Measurements from ENCODE around the gene LRP3. TPM values are rescaled to one million over a fixed set of nuclear protein-coding genes. Genes with fewer than 3 reads are reported as not detected.
"Not testable (repeated sequence)": the region's sequence is repeated elsewhere in the genome, so short reads cannot be mapped to it uniquely, and the experiment has no call there.

LRP3 gene
- total RNA-seq, 1 donor from 2014 or later: 13.3 TPM

- H3K4me2 ChIP-seq (ENCODE audit: low read length): no peak overlapping the region
- no peaks in the 10 kb centered on the region for H3K9me3 Mint-ChIP-seq (ENCODE audit: unreplicated experiment)
Observed at GRCh38 chr19:33208904-33209849, 15.0 kb downstream of the LRP3 start.

GRCh38 chr19:33209850-33210230 is 15.7 kb downstream of the LRP3 start:
- not testable (repeated sequence) for H3K27ac Mint-ChIP-seq (ENCODE audit: unreplicated experiment); H3K4me1 ChIP-seq (ENCODE audit: insufficient read depth, low read length); H4K20me1 ChIP-seq (ENCODE audit: insufficient read depth, low read length); H3K4me3 Mint-ChIP-seq (ENCODE audit: unreplicated experiment); H3K36me3 Mint-ChIP-seq (ENCODE audit: low read depth, unreplicated experiment); DNase-seq (ENCODE audit: low read depth); H3K27ac ChIP-seq (ENCODE audit: low read depth, low read length); H3K9ac ChIP-seq (ENCODE audit: low read length); H3K9me3 ChIP-seq (ENCODE audit: insufficient read depth, low read depth, low read length); H3K9me3 Mint-ChIP-seq (ENCODE audit: unreplicated experiment); H3K36me3 ChIP-seq (ENCODE audit: insufficient read depth, low read length); H3K4me1 Mint-ChIP-seq (ENCODE audit: low read depth, unreplicated experiment); H3K4me2 ChIP-seq (ENCODE audit: low read length); FAIRE-seq; H3K79me2 ChIP-seq (ENCODE audit: insufficient read depth, low read length); H3K4me3 ChIP-seq (ENCODE audit: insufficient read depth, low read depth, low read length); H3K27me3 ChIP-seq (ENCODE audit: insufficient read depth, low read length); H2AFZ ChIP-seq (ENCODE audit: low read depth, low read length)
- peaks cover 15% of the 10 kb centered on the region for H3K27me3 Mint-ChIP-seq (ENCODE audit: low read depth, unreplicated experiment)

More at GRCh38 chr19:33208904-33209849, 15.0 kb downstream of the LRP3 start:
- no peaks in the 10 kb centered on the region for H3K4me1 ChIP-seq (ENCODE audit: insufficient read depth, low read length)
- DNase-seq (ENCODE audit: low read depth): no peak
- no peak overlapping the region for H3K9ac ChIP-seq (ENCODE audit: low read length)
- H3K27ac ChIP-seq (ENCODE audit: low read depth, low read length): no peak overlapping the region
- Mint-ChIP-seq H3K36me3 (ENCODE audit: low read depth, unreplicated experiment) (peaks cover 2% of the 10 kb centered on the region), H3K4me1 (ENCODE audit: low read depth, unreplicated experiment) (no peaks in the 10 kb centered on the region), H3K27ac (ENCODE audit: unreplicated experiment) (no peak overlapping the region), H3K4me3 (ENCODE audit: unreplicated experiment) (no peak overlapping the region), H3K27me3 (ENCODE audit: low read depth, unreplicated experiment) (peaks cover 11% of the 10 kb centered on the region)
- no peaks in the 10 kb centered on the region for H3K79me2 ChIP-seq (ENCODE audit: insufficient read depth, low read length)
- no peak for FAIRE-seq
- no peaks in the 10 kb centered on the region for H4K20me1 ChIP-seq (ENCODE audit: insufficient read depth, low read length)
- no peaks in the 10 kb centered on the region for H3K36me3 ChIP-seq (ENCODE audit: insufficient read depth, low read length)
- H3K4me3 ChIP-seq (ENCODE audit: insufficient read depth, low read depth, low read length): no peak overlapping the region
- no peak for TF ChIP-seq EZH2 (IDR thresholded peaks at IDR 0.05; ENCODE audit: insufficient read depth, low read length)
- TF ChIP-seq CTCF (IDR thresholded peaks at IDR 0.05; ENCODE audit: insufficient read depth, low read depth, low read length): no peak
- no peaks in the 10 kb centered on the region for H3K27me3 ChIP-seq (ENCODE audit: insufficient read depth, low read length)
- no peaks in the 10 kb centered on the region for H3K9me3 ChIP-seq (ENCODE audit: insufficient read depth, low read depth, low read length)
- H2AFZ ChIP-seq (ENCODE audit: low read depth, low read length): no peak overlapping the region

GRCh38 chr19:33210266-33210940 is 16.3 kb downstream of the LRP3 start:
- DNase-seq (ENCODE audit: low read depth) (no peak), FAIRE-seq (no peak)
- no peaks in the 10 kb centered on the region for H3K9me3 Mint-ChIP-seq (ENCODE audit: unreplicated experiment)
- H3K4me1 Mint-ChIP-seq (ENCODE audit: low read depth, unreplicated experiment): no peaks in the 10 kb centered on the region
- peaks cover 2% of the 10 kb centered on the region for H3K36me3 Mint-ChIP-seq (ENCODE audit: low read depth, unreplicated experiment)
- H3K27me3 ChIP-seq (ENCODE audit: insufficient read depth, low read length): no peaks in the 10 kb centered on the region
- H3K27ac ChIP-seq (ENCODE audit: low read depth, low read length): no peak overlapping the region
- no peaks in the 10 kb centered on the region for H3K9me3 ChIP-seq (ENCODE audit: insufficient read depth, low read depth, low read length)
- no peak overlapping the region for H3K4me2 ChIP-seq (ENCODE audit: low read length)
- H3K9ac ChIP-seq (ENCODE audit: low read length): no peak overlapping the region
- no peak overlapping the region for H2AFZ ChIP-seq (ENCODE audit: low read depth, low read length)
- no peaks in the 10 kb centered on the region for H3K4me1 ChIP-seq (ENCODE audit: insufficient read depth, low read length)
- no peak overlapping the region for H3K4me3 ChIP-seq (ENCODE audit: insufficient read depth, low read depth, low read length)
- H4K20me1 ChIP-seq (ENCODE audit: insufficient read depth, low read length): no peaks in the 10 kb centered on the region
- H3K27me3 Mint-ChIP-seq (ENCODE audit: low read depth, unreplicated experiment): peaks cover 15% of the 10 kb centered on the region
- H3K36me3 ChIP-seq (ENCODE audit: insufficient read depth, low read length): no peaks in the 10 kb centered on the region
- H3K79me2 ChIP-seq (ENCODE audit: insufficient read depth, low read length): no peaks in the 10 kb centered on the region
- no peak overlapping the region for H3K4me3 Mint-ChIP-seq (ENCODE audit: unreplicated experiment)
- H3K27ac Mint-ChIP-seq (ENCODE audit: unreplicated experiment): no peak overlapping the region
- TF ChIP-seq EZH2 (IDR thresholded peaks at IDR 0.05; ENCODE audit: insufficient read depth, low read length): no peak
- TF ChIP-seq CTCF (IDR thresholded peaks at IDR 0.05; ENCODE audit: insufficient read depth, low read depth, low read length): no peak

Measured in astrocyte (in vitro differentiated cells and primary cell).